ENCODE data around the gene NRF1.

NRF1 gene

DNA sequence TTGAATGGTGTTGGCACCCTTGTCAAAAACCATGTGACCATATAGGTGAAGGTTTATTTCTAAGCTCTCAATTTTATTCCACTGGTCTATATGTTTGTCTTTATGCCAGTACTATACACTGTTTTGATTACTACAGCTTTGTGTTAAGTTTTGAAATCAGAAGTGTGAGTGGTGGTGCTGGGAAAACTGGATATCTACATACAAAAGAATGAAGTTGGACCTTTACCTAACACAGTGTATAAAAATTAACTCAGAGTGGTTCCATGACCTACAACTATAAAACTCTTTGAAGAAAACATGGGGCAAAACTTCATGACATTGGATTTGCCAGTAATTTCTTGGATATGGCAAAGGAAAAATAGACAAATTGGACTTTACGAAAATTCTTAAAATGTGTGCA is 112.2 kb downstream of the NRF1 start:
- TF ChIP-seq CTCF (conservative IDR thresholded peaks at IDR 0.05; ENCODE audit: low read depth, low read length): no peak
- H3K4me3 ChIP-seq (ENCODE audit: low read depth, low read length): no peak overlapping the region
- no peak for DNase-seq (ENCODE audit: low read depth)

GRCh38 chr7:129724796-129725195 is 113.3 kb downstream of the NRF1 start:
- no peak for TF ChIP-seq CTCF (conservative IDR thresholded peaks at IDR 0.05; ENCODE audit: low read depth, low read length)
- DNase-seq (ENCODE audit: low read depth): no peak
- H3K4me3 ChIP-seq (ENCODE audit: low read depth, low read length): no peak overlapping the region

- no peak overlapping the region for H3K4me3 ChIP-seq (ENCODE audit: low read depth, low read length)
- TF ChIP-seq CTCF (conservative IDR thresholded peaks at IDR 0.05; ENCODE audit: low read depth, low read length): no peak
- DNase-seq (ENCODE audit: low read depth): no peak
These were observed 117.5 kb downstream of the NRF1 start for GRCh38 chr7:129728875-129729467.

DNA sequence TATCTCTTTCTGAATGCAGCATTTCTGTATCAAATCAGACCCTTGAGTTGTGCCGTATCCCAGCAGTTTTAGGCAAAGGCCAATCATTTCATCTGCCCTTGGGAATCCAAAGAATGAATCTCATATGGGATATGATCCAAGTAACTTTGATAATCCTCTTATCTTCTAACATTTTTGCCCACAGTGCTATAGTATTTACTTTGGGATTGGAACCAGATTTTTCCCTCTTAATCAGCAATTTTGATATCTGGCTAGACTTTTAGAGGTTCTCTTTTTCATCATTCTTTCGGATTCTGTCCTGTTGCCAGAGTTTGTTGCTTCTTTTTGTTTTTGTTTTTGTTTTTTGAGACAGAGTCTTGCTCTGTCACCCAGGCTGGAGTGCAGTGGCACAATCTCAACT is 118.0 kb downstream of the NRF1 start:
- DNase-seq (ENCODE audit: low read depth): no peak
- no peak for TF ChIP-seq CTCF (conservative IDR thresholded peaks at IDR 0.05; ENCODE audit: low read depth, low read length)
- no peak overlapping the region for H3K4me3 ChIP-seq (ENCODE audit: low read depth, low read length)

DNA sequence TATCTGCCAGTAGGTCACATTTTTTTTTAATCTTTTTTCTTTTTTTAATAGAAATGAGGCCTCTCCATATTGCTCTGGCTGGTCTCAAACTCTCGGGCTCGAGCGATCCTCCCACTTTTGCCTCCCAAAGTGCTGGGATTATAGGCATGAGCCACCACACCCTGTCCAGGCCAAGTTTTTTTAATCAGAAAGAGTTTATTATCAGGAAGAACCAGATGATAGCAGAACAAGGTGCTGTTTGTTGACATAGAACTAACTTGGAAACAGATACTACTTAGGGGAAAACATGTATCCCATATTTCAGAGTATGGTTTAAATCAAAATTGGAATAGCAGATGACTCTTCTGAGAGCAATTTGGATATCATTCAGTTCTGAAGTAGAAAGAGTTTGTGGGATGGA is 118.6 kb downstream of the NRF1 start:
- DNase-seq (ENCODE audit: low read depth): no peak
- no peak for TF ChIP-seq CTCF (conservative IDR thresholded peaks at IDR 0.05; ENCODE audit: low read depth, low read length)
- no peak overlapping the region for H3K4me3 ChIP-seq (ENCODE audit: low read depth, low read length)

GRCh38 chr7:129734400-129734799 is 122.9 kb downstream of the NRF1 start:
- no peak for TF ChIP-seq CTCF (conservative IDR thresholded peaks at IDR 0.05; ENCODE audit: low read depth, low read length)
- DNase-seq (ENCODE audit: low read depth): no peak
- no peak overlapping the region for H3K4me3 ChIP-seq (ENCODE audit: low read depth, low read length)

- peak; percentile 92 for DNase-seq (ENCODE audit: low read depth)
- no peak for TF ChIP-seq CTCF (conservative IDR thresholded peaks at IDR 0.05; ENCODE audit: low read depth, low read length)
- no peak overlapping the region for H3K4me3 ChIP-seq (ENCODE audit: low read depth, low read length)
These were observed 127.9 kb downstream of the NRF1 start for GRCh38 chr7:129739427-129739826.

Measured in choroid plexus epithelial cell (primary cell).